Urinary bladder (tissue), 4 donors: ENCODE results near the gene COBLL1. TPM values are rescaled to one million over a fixed set of nuclear protein-coding genes. Genes with fewer than 3 reads are reported as not detected.

Experiments used
- DNase-seq: peaks from one replicate; pipeline ENCODE4 v3.0.0-alpha.2; 2015; ENCODE audit errors: extremely low spot score
- H3K27ac ChIP-seq: one replicate; pipeline ENCODE4 v1.5.1; 2013; ENCODE audit warnings: low read depth, mild to moderate bottlenecking, moderate library complexity
- H3K36me3 ChIP-seq: one replicate; pipeline ENCODE4 v1.6.1; 2013; ENCODE audit warnings: mild to moderate bottlenecking, moderate library complexity; ENCODE audit not compliant: insufficient read depth
- H3K4me1 ChIP-seq: one replicate; pipeline ENCODE4 v1.6.1; 2013; ENCODE audit warnings: mild to moderate bottlenecking, moderate library complexity; ENCODE audit not compliant: insufficient read depth
- H3K4me3 ChIP-seq: one replicate; pipeline ENCODE4 v1.5.1; 2013; ENCODE audit warnings: low read depth, low read length
- WGBS: extraction: QIAGEN DNeasy Blood & Tissue Kit; methylation state at CpG from one replicate; pipeline ENCODE4 v1.1.7; 2013; 5-methylcytosine and 5-hydroxymethylcytosine counted together
- polyA plus RNA-seq: library from polyadenylated mRNA; stranded (reverse); fragments of 200-250 nt; gene quantifications from one replicate; pipeline ENCODE4 v1.2.3, GENCODE V29; 2013
- total RNA-seq: library from RNA; depleted of rRNA; stranded (reverse); fragments of >200 nt; gene quantifications from one replicate; pipeline ENCODE4 v1.2.3, GENCODE V29; 2014
- donor health status: healthy with polysubstance abuse.
- donor health status: healthy.

COBLL1 gene
- total and polyA plus RNA-seq, 2 donors, result 12.9 to 51.8 TPM

GRCh38 chr2:164705412-164706167, 136.0 kb downstream of the COBLL1 start:
- no peaks in the 10 kb centered on the region for H3K4me1 ChIP-seq
- DNase-seq, result no peak
- no peaks in the 10 kb centered on the region for H3K36me3 ChIP-seq
- no peak overlapping the region for H3K27ac ChIP-seq
- 94% methylated on average over 12 of the region's 12 CpGs for WGBS
- no peak overlapping the region for H3K4me3 ChIP-seq

GRCh38 chr2:164703915-164704706, 137.5 kb downstream of the COBLL1 start:
- WGBS, result 93% methylated on average over 3 of the region's 3 CpGs
- H3K27ac ChIP-seq, result no peak overlapping the region
- H3K4me3 ChIP-seq, result no peak overlapping the region
- DNase-seq, result no peak
- peaks cover 1% of the 10 kb centered on the region for H3K36me3 ChIP-seq
- H3K4me1 ChIP-seq, result no peaks in the 10 kb centered on the region

- 100% methylated on average over 1 of the region's 1 CpG for WGBS
- H3K4me1 ChIP-seq, result no peaks in the 10 kb centered on the region
- H3K27ac ChIP-seq, result no peak overlapping the region
- no peak overlapping the region for H3K4me3 ChIP-seq
- H3K36me3 ChIP-seq, result peaks cover 1% of the 10 kb centered on the region
- no peak for DNase-seq
Observed at GRCh38 chr2:164701565-164701964, 140.1 kb downstream of the COBLL1 start.

GRCh38 chr2:164700390-164700789, 141.2 kb downstream of the COBLL1 start:
- no peaks in the 10 kb centered on the region for H3K4me1 ChIP-seq
- H3K36me3 ChIP-seq, result peaks cover 1% of the 10 kb centered on the region
- 62% methylated on average over 2 of the region's 2 CpGs for WGBS
- no peak overlapping the region for H3K4me3 ChIP-seq
- no peak overlapping the region for H3K27ac ChIP-seq
- no peak for DNase-seq

GRCh38 chr2:164697688-164698461, 143.7 kb downstream of the COBLL1 start:
- Histone ChIP-seq H3K36me3 (peaks cover 1% of the 10 kb centered on the region), H3K4me3 (no peak overlapping the region), H3K27ac (no peak overlapping the region), H3K4me1 (no peaks in the 10 kb centered on the region)
- WGBS, result 85% methylated on average over 3 of the region's 3 CpGs
- no peak for DNase-seq

GRCh38 chr2:164696634-164697033, 145.0 kb downstream of the COBLL1 start:
- WGBS, result 80% methylated on average over 1 of the region's 1 CpG
- H3K4me3 ChIP-seq, result no peak overlapping the region
- H3K27ac ChIP-seq, result no peak overlapping the region
- no peak for DNase-seq
- peaks cover 1% of the 10 kb centered on the region for H3K36me3 ChIP-seq
- no peaks in the 10 kb centered on the region for H3K4me1 ChIP-seq

- Histone ChIP-seq H3K4me3 (no peak overlapping the region), H3K4me1 (no peaks in the 10 kb centered on the region), H3K27ac (no peak overlapping the region), H3K36me3 (peaks cover 4% of the 10 kb centered on the region)
- no peak for DNase-seq
- WGBS, result 82% methylated on average over 6 of the region's 6 CpGs
Observed at GRCh38 chr2:164694275-164694695, 147.3 kb downstream of the COBLL1 start.

GRCh38 chr2:164693834-164694233, 147.8 kb downstream of the COBLL1 start:
- Histone ChIP-seq H3K27ac (no peak overlapping the region), H3K4me3 (no peak overlapping the region), H3K4me1 (no peaks in the 10 kb centered on the region), H3K36me3 (peaks cover 4% of the 10 kb centered on the region)
- DNase-seq, result no peak

GRCh38 chr2:164693390-164693789, 148.2 kb downstream of the COBLL1 start:
- Histone ChIP-seq H3K27ac (no peak overlapping the region), H3K4me1 (no peaks in the 10 kb centered on the region), H3K36me3 (peaks cover 4% of the 10 kb centered on the region), H3K4me3 (no peak overlapping the region)
- no peak for DNase-seq

GRCh38 chr2:164692958-164693357, 148.7 kb downstream of the COBLL1 start:
- Histone ChIP-seq H3K4me1 (no peaks in the 10 kb centered on the region), H3K36me3 (peaks cover 4% of the 10 kb centered on the region), H3K4me3 (no peak overlapping the region), H3K27ac (no peak overlapping the region)
- WGBS, result 39% methylated on average over 2 of the region's 2 CpGs
- DNase-seq, result no peak

GRCh38 chr2:164692114-164692513, 149.5 kb downstream of the COBLL1 start:
- Histone ChIP-seq H3K4me3 (no peak overlapping the region), H3K27ac (no peak overlapping the region), H3K36me3 (peaks cover 4% of the 10 kb centered on the region), H3K4me1 (no peaks in the 10 kb centered on the region)
- WGBS, result 53% methylated on average over 3 of the region's 3 CpGs
- DNase-seq, result no peak

GRCh38 chr2:164691346-164691887, 150.2 kb downstream of the COBLL1 start:
- no peaks in the 10 kb centered on the region for H3K4me1 ChIP-seq
- H3K27ac ChIP-seq, result no peak overlapping the region
- no peak overlapping the region for H3K4me3 ChIP-seq
- peaks cover 4% of the 10 kb centered on the region for H3K36me3 ChIP-seq
- WGBS, result 95% methylated on average over 2 of the region's 2 CpGs
- no peak for DNase-seq

- no peak overlapping the region for H3K4me3 ChIP-seq
- H3K4me1 ChIP-seq, result no peaks in the 10 kb centered on the region
- peaks cover 4% of the 10 kb centered on the region for H3K36me3 ChIP-seq
- WGBS, result 98% methylated on average over 2 of the region's 2 CpGs
- no peak overlapping the region for H3K27ac ChIP-seq
- no peak for DNase-seq
Observed at GRCh38 chr2:164690361-164690760, 151.3 kb downstream of the COBLL1 start.
